Skeletal muscle satellite cell (primary cell): ENCODE measurements around the gene CES5A.
"Not testable (repeated sequence)": the region's sequence is repeated elsewhere in the genome, so short reads cannot be mapped to it uniquely, and the experiment has no call there.

Experiments used
- H3K27me3 ChIP-seq: 2 replicates; pipeline ENCODE4 v1.7.0; 2013; ENCODE audit warnings: low read length; ENCODE audit not compliant: control insufficient read depth, insufficient read depth
- H3K36me3 ChIP-seq: 2 replicates; pipeline ENCODE4 v1.7.0; 2013; ENCODE audit warnings: mild to moderate bottlenecking, control low read depth, low read length; ENCODE audit not compliant: insufficient read depth
- H3K4me1 ChIP-seq: 2 replicates; pipeline ENCODE4 v1.7.0; 2013; ENCODE audit warnings: low read length; ENCODE audit not compliant: control insufficient read depth, insufficient read depth
- H3K4me2 ChIP-seq: 2 replicates; pipeline ENCODE4 v1.7.0; 2013; ENCODE audit warnings: mild to moderate bottlenecking, low read length
- H3K4me3 ChIP-seq: 2 replicates; pipeline ENCODE4 v1.7.0; 2013; ENCODE audit warnings: low read length
- H3K9ac ChIP-seq: 2 replicates; pipeline ENCODE4 v1.7.0; 2013; ENCODE audit warnings: mild to moderate bottlenecking, low read depth, low read length, moderate library complexity
- H3K9me3 ChIP-seq: replicated peaks from 2 replicates; pipeline ENCODE4 v1.7.0; 2013; ENCODE audit warnings: mild to moderate bottlenecking, control low read depth, low read length

Gene CES5A

GRCh38 chr16:55842369-55843104 lies 32.6 kb downstream of the CES5A start:
- Histone ChIP-seq H3K36me3 (no peaks in the 10 kb centered on the region), H3K4me2 (no peak overlapping the region), H3K4me1 (no peaks in the 10 kb centered on the region), H3K9ac (no peak overlapping the region), H3K4me3 (no peak overlapping the region), H3K9me3 (no peaks in the 10 kb centered on the region), H3K27me3 (peaks cover 22% of the 10 kb centered on the region)

- no peaks in the 10 kb centered on the region for H3K4me1 ChIP-seq
- no peaks in the 10 kb centered on the region for H3K9me3 ChIP-seq
- H3K4me3 ChIP-seq, result no peak overlapping the region
- no peak overlapping the region for H3K4me2 ChIP-seq
- no peaks in the 10 kb centered on the region for H3K27me3 ChIP-seq
- no peaks in the 10 kb centered on the region for H3K36me3 ChIP-seq
- no peak overlapping the region for H3K9ac ChIP-seq
Measured at GRCh38 chr16:55839115-55839514, 36.1 kb downstream of the CES5A start.

DNA sequence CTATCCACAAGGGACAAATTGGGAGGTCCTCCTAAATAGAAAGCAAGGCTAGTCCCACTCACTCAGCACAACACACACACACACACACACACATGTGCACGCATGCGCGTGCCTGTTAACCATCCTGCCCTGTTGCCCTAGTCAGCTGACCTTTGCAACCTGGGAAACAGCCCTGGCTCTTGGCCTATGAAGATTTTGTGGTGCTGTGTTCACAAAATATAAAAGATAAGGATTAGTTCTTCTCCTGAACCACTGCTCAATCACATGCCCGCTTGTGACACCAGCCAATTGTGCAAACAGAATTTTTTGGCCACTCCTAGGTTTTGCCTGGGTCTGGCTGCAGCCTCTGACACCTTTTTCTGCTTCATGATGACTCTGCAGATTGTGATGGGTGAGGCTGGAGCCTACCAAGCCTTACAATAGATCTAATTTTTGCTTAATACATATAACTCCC lies 39.0 kb downstream of the CES5A start:
- Histone ChIP-seq H3K9ac (no peak overlapping the region), H3K36me3 (no peaks in the 10 kb centered on the region), H3K9me3 (no peaks in the 10 kb centered on the region), H3K4me1 (no peaks in the 10 kb centered on the region), H3K27me3 (peaks cover 5% of the 10 kb centered on the region), H3K4me3 (no peak overlapping the region), H3K4me2 (no peak overlapping the region)

DNA sequence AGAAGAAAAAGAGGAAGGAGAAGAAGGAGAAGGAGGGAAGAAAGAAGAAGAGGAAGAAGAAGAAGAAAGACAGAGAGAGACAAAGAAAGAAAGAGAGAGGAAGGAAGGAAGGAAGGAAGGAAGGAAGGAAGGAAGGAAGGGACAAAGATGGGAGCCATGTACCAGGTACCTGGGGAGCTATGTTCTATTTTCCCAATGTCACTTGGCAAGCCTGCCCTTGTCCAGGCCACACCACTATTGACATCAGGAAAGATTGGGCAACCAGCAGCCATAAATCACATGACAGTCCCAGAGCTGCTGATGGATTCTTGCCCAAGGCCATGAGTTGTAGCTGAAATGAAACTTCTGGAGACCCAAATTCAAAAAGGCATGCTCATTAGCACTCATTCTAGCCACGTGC lies 39.6 kb downstream of the CES5A start:
- Histone ChIP-seq H3K36me3 (no peaks in the 10 kb centered on the region), H3K9me3 (no peaks in the 10 kb centered on the region), H3K4me3 (no peak overlapping the region), H3K27me3 (peaks cover 5% of the 10 kb centered on the region), H3K4me2 (no peak overlapping the region), H3K9ac (no peak overlapping the region), H3K4me1 (no peaks in the 10 kb centered on the region)

GRCh38 chr16:55835173-55835572 lies 40.0 kb downstream of the CES5A start:
- not testable (repeated sequence) for H3K27me3 ChIP-seq, H3K4me3 ChIP-seq, H3K36me3 ChIP-seq, H3K4me2 ChIP-seq, H3K9me3 ChIP-seq, H3K9ac ChIP-seq, H3K4me1 ChIP-seq

DNA sequence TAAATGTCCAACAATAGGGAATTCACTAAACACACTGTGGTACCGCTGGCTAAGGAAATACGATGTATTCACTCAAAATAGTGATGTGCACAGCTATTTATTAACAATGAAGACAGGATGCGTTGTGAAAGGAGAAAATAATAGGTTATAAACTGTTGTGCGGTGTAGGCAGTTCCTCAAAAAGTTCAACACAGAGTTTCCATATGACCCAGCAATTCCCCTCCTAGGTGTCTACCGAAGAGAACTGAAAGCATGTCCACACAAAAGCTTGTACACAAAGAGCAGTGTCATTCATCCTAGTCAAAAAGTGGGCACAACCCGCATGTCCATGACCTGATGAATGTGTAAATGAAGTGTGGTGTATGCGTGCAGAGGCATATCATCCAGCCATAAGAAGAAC lies 41.1 kb downstream of the CES5A start:
- Histone ChIP-seq H3K4me2 (no peak overlapping the region), H3K36me3 (no peaks in the 10 kb centered on the region), H3K9me3 (no peaks in the 10 kb centered on the region), H3K4me1 (no peaks in the 10 kb centered on the region), H3K9ac (no peak overlapping the region), H3K4me3 (no peak overlapping the region), H3K27me3 (peaks cover 5% of the 10 kb centered on the region)

GRCh38 chr16:55832773-55833691 lies 42.1 kb downstream of the CES5A start, which contains the start of gene CES1:
Gene CES1 (minus strand): TSS chr16:55833096. CDS start chr16:55833055, 41 bp downstream.
- Histone ChIP-seq H3K4me1 (no peaks in the 10 kb centered on the region), H3K36me3 (no peaks in the 10 kb centered on the region), H3K4me2 (no peak within 1 kb of the TSS), H3K9me3 (no peaks in the 10 kb centered on the region), H3K9ac (no peak within 1 kb of the TSS), H3K4me3 (no peak within 1 kb of the TSS), H3K27me3 (peaks cover 5% of the 10 kb centered on the region)

DNA sequence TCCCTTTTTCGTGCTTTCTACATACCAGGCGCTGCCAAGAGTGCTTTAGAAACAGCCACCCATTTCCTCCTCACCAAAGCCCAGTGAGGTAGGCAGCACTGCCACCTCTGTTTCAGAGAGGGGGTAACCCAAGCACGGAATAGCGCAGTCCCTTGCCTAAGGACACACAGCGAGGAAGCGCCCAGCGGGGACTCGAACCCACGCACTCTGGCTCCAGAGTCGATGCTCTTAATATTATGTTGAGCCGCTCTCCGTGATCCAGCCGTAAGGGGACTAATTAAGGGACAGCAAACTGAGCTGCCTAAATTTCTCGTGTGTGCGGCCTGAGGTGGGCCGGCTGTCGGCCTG lies 42.8 kb downstream of the CES5A start:
- Histone ChIP-seq H3K36me3 (no peaks in the 10 kb centered on the region), H3K4me1 (no peaks in the 10 kb centered on the region), H3K4me2 (no peak overlapping the region), H3K9me3 (no peaks in the 10 kb centered on the region), H3K27me3 (peaks cover 5% of the 10 kb centered on the region), H3K9ac (no peak overlapping the region), H3K4me3 (no peak overlapping the region)

GRCh38 chr16:55830658-55831294 lies 44.4 kb downstream of the CES5A start:
- no peak overlapping the region for H3K4me3 ChIP-seq
- H3K36me3 ChIP-seq, result no peaks in the 10 kb centered on the region
- H3K4me2 ChIP-seq, result no peak overlapping the region
- no peak overlapping the region for H3K9ac ChIP-seq
- no peaks in the 10 kb centered on the region for H3K4me1 ChIP-seq
- H3K9me3 ChIP-seq, result no peaks in the 10 kb centered on the region
- peaks cover 5% of the 10 kb centered on the region for H3K27me3 ChIP-seq

DNA sequence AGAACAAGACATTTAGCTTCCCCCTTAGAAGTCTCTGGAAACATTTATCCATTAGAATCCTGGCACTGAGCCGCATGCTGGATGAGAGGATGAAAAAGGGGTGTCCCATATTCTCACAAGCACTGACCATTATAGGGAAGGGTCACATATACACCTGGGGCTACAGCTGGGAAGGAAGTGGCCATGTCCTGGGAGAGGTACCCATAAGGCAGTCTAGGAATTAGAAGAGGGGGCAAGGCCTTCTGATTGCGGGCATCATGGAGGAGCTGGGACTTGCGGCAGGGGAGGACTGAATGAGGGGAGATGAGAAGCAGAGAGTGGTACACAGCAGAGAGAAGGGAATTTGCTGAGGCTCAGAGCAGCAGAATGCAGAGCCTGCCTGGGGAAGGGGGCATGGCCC lies 45.9 kb downstream of the CES5A start:
- not testable (repeated sequence) for H3K4me2 ChIP-seq, H3K4me1 ChIP-seq, H3K4me3 ChIP-seq, H3K27me3 ChIP-seq, H3K9ac ChIP-seq, H3K36me3 ChIP-seq, H3K9me3 ChIP-seq

DNA sequence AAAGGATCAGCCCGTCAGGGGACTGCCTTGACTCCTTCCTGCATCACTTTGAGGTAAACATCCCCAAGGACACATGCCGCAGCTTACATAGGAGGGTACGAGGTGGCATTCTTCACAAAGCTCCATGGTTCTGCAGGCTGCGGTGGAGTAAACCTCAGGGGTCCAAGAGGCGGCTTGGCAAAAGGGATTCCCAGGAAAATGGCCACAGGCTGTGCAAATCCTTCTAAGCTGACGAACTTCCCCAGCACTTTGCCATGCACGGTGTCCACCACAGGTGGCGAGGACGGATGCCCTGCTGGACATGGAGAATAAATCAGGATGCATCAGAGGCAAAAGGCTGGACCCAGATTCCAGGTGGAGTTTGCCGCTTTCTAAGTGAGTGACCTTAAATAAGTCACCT lies 46.5 kb downstream of the CES5A start:
- H3K4me3 ChIP-seq, result no peak overlapping the region
- H3K4me1 ChIP-seq, result no peaks in the 10 kb centered on the region
- H3K36me3 ChIP-seq, result no peaks in the 10 kb centered on the region
- H3K9ac ChIP-seq, result no peak overlapping the region
- H3K4me2 ChIP-seq, result no peak overlapping the region
- peaks cover 5% of the 10 kb centered on the region for H3K27me3 ChIP-seq
- H3K9me3 ChIP-seq, result no peaks in the 10 kb centered on the region
